HG03342 (cell line): Measurements from ENCODE around the gene CERS1.

Experiments
- ATAC-seq: cut with Tn5 transposase; IDR thresholded peaks from one replicate; pipeline ENCODE4 v1.9.1; 2021; ENCODE audit warnings: mild to moderate bottlenecking, moderate library complexity; ENCODE audit not compliant: unreplicated experiment

CERS1 gene

GRCh38 chr19:18858906-18859646, 36.9 kb downstream of the CERS1 start:
- no peak for ATAC-seq

GRCh38 chr19:18857223-18857622, 38.7 kb downstream of the CERS1 start:
- no peak for ATAC-seq

- ATAC-seq, result no peak
Measured at GRCh38 chr19:18856385-18857126, 39.4 kb downstream of the CERS1 start.

- no peak for ATAC-seq
Measured at GRCh38 chr19:18855647-18856384, 40.1 kb downstream of the CERS1 start.

DNA sequence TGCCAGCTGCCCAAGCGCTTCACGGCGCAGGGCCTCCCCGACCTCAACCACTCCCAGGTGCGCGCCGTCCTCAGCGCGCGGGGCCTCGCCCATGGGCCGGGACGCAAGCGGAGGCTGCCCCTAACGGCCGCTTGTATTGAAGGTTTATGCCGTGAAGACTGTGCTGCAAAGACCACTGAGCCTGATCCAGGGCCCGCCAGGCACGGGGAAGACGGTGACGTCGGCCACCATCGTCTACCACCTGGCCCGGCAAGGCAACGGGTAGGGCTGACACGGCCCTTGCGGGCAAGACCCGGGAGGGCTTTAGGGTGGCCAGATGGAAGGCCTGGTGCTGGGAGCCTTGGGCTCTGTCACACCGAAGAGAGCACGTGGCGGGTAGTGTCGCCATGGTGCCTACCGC, 41.0 kb downstream of the CERS1 start:
- ATAC-seq, result no peak

GRCh38 chr19:18853755-18854427, 42.1 kb downstream of the CERS1 start:
- ATAC-seq, result no peak

- no peak for ATAC-seq
Measured at GRCh38 chr19:18852648-18853047, 43.3 kb downstream of the CERS1 start.

DNA sequence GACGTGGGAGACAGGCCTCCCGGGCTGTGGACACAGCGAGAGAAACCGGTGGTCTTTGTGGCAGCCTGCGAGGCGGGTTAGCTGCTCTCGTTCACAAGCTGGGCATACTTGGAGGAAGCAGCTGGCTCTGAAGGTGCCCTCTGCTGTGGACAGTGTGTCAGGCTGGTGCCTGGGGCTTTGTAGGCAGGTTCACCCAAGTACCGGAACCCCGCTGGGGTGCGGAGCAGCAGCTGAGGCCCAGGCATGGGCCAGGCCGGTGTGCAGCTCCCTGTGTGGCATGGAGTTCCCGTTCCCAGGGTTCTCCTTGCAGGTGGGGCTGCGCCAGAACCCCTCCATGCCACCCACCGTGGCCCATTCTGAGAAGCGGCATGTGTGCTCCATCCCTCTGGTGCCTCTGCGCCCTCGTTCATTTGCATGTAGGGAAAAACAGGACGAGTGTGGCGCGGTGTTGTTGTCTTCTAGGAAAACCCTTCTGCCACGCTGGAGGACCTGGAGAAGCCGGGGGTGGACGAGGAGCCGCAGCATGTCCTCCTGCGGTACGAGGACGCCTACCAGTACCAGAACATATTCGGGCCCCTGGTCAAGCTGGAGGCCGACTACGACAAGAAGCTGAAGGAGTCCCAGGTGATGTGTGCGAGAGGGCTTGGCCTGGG, 44.2 kb downstream of the CERS1 start:
- no peak for ATAC-seq

- no peak for ATAC-seq
Measured at GRCh38 chr19:18850471-18851375, 45.2 kb downstream of the CERS1 start.

GRCh38 chr19:18849838-18850400, 46.0 kb downstream of the CERS1 start:
- no peak for ATAC-seq

- no peak for ATAC-seq
Measured at GRCh38 chr19:18848878-18849661, 46.9 kb downstream of the CERS1 start.

DNA sequence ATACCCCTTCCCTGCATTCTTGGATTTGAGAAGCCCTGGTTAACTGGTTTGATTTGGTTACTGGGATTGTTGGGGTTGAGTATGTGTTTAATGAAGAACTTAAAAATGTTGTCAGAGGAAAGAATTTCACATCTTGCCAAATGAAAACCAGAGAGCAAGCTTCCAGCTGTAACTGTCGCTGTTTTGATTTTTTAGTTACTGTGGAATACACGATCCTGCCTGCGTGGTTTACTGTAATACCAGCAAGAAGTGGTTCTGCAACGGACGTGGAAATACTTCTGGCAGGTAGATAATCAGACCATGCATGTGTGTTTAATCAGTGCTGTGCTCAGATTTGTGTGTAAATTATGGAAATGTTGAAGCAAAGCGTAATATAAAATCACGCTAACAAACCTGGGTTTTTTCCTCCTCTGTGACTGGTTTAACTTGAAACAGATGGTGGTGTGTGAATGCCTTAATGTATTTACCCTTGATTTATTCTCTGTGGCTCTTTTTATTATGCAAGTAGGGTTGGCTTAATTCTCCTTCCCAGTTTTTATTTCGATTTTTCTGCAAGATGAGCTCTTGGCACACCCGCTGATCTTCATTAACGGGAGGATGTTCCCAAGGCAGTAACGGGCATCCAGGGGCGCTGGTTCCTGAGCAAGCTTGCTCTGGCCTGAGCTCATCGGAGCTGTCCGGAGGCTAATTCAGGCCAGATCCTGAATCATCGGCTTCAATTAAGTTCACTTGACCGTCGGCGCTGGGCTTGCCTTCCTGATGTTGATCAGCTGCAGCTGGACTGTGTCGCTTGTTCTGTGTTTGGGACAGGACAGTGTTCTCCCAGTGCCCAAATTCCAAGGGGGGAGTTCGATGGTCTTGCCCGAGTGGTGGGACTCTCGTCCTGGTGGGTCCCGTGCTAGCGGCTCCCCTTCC, 48.2 kb downstream of the CERS1 start:
- no peak for ATAC-seq

GRCh38 chr19:18846862-18847548, 49.0 kb downstream of the CERS1 start:
- ATAC-seq, result no peak

DNA sequence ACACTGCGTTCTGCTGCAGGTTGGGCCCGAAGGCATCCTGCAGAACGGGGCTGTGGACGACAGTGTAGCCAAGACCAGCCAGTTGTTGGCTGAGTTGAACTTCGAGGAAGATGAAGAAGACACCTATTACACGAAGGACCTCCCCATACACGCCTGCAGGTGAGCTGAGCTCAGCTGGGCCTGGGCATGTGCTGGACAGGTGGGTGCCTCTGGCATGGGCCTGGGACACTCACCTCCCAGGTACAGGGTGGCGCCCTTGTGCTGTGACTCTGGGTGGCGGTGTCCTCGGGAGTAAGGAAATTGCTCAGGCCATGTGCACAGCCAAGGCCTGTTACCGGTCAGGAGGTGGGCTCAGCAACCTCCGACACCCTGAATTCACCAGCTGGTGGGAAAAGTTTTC, 50.0 kb downstream of the CERS1 start:
- no peak for ATAC-seq

DNA sequence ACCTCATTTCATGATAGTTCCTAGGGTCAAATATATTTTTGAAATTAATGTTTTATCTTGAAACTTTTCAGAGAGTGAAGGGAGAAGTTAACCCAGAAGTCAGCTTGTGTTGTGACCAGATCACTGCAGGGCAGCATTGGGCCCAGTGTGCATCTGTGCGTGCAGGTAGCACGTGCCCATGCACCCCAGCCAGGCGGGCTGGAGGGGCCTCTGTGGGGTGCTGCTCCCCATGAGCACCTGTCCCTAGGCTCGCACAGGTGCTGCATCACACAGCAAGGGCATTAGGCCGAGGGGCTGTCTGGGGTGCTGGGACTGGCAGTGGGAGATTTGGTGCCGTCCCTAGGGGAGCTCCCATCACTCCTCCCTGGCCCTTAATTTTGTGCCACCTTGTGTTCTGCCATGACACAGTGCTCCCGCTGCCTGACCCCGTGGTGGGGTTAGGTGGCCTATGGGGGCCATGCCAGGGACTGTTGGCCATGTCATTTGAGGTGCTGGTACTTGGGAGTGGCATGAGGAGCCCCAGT, 51.1 kb downstream of the CERS1 start:
- no peak for ATAC-seq

DNA sequence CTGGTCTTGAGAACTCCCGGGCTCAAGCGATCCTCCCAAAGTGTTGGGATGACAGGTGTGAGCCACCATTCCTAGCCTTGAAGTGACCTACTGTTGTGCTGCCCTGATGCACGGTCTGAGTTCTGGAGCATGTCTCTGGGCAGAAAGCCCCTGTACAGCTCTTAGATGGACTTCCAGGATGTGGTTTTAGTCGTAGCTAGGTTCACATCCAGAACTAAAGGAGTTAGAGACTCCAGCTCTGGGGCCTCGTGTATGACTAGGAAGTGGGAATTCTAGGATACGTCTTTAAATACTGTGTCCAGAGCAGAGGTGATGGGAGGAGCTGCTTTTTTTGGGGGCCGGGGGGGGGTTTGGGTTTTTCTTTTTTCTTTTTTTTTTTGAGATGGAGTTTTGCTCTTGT, 52.0 kb downstream of the CERS1 start:
- ATAC-seq, result no peak

DNA sequence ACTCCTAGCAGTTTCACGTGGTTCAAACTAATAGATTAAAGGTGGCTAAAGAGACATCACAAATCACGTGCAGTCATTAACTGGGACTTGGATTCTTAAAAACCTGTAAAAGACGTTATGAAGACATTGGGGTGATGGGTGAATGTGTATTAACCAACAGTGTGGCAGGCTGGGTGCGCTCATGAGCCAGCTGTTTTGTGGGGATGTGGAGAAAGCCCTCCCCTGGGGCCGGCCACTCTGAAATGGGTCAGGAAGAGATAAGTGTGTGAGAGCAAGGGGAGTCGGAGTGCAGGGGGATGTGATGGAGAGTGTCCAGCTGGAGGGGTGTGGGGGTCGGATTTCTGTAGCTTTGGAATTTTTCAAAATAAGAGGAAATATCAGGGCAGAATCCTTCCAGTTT, 53.8 kb downstream of the CERS1 start:
- no peak for ATAC-seq
